K562 (cell line): Measurements from ENCODE around the gene CACNA2D4. TPM values are rescaled to one million over a fixed set of nuclear protein-coding genes. Genes with fewer than 3 reads are reported as not detected.

Experiments used
- ATAC-seq: fragments of 200-7000 bp; cut with Tn5 transposase; 3 replicates; pipeline ENCODE4 v1.9.1; 2020; ENCODE audit warnings: moderate library complexity
- BruUV-seq: library from RNA; stranded (reverse); fragments of 400-500 nt; replicated peaks from 2 replicates; lab custom pipeline; 2021; lab: Mats Ljungman, UMichigan
- CTCF ChIA-PET: fragments of 300-600 bp; formaldehyde crosslinking; extraction: SDS; loops from one replicate; lab custom pipeline; 2021; ENCODE audit warnings: low intra/inter-chr PET ratio; lab: Yijun Ruan, JAX
- POLR2A ChIA-PET: fragments of 300-600, 350-650 bp; sonication (Branson Sonifier 250); formaldehyde crosslinking; extraction: SDS; loops from one replicate; lab custom pipeline; 2021; ENCODE audit warnings: antibody characterized with exemption, inconsistent platforms; lab: Yijun Ruan, JAX
- DNase-seq, 4 experiments: peaks; one replicate each; pipeline versions ENCODE4 v3.0.0 to v3.0.0-alpha.2; 2011 to 2018; ENCODE audit warnings: low spot score in 3 of 4, mixed read lengths in 3 of 4; ENCODE audit errors: extremely low read depth in 1 of 4
- FAIRE-seq: peaks from 2 replicates; lab custom pipeline; 2011; peaks lifted over from hg19 to GRCh38; lab: Jason Lieb, UNC
- H2AFZ ChIP-seq: 2 replicates; pipeline ENCODE4 v1.6.0; 2011; ENCODE audit warnings: low read depth, low read length, control low read depth, inconsistent platforms
- H3K27ac ChIP-seq: fragments of 200-600 bp; 3 replicates; pipeline ENCODE4 v1.8.0; 2011; ENCODE audit warnings: low read depth, mild to moderate bottlenecking, control low read depth, inconsistent platforms, low read length, moderate library complexity, mixed read lengths; ENCODE audit errors: extremely low read depth
- H3K27me3 ChIP-seq, 2 experiments: fragments of 300-600 bp in 1 of 2; 2 replicates in 1 of 2; 3 replicates in 1 of 2; pipeline versions ENCODE4 v1.6.0 to v1.8.0; 2011; ENCODE audit warnings: inconsistent platforms in 2 of 2, low read length in 2 of 2, mild to moderate bottlenecking in 1 of 2, mixed read lengths in 1 of 2, moderate library complexity in 1 of 2; ENCODE audit not compliant: control insufficient read depth in 2 of 2, insufficient read depth in 2 of 2
- H3K36me3 ChIP-seq: fragments of 300-600 bp; 3 replicates; pipeline ENCODE4 v1.8.0; 2011; ENCODE audit warnings: mild to moderate bottlenecking, low read length, inconsistent platforms; ENCODE audit not compliant: control insufficient read depth, insufficient read depth
- H3K4me1 ChIP-seq, 2 experiments: fragments of 200-600 bp in 1 of 2; replicated peaks in 1 of 2; 2 replicates in 1 of 2; 3 replicates in 1 of 2; pipeline versions ENCODE4 v1.5.1 to v1.8.0; 2011; ENCODE audit warnings: inconsistent platforms in 2 of 2, low read length in 2 of 2, mild to moderate bottlenecking in 1 of 2, mixed read lengths in 1 of 2, moderate library complexity in 1 of 2; ENCODE audit not compliant: control insufficient read depth in 2 of 2, insufficient read depth in 2 of 2
- H3K4me2 ChIP-seq: 2 replicates; pipeline ENCODE4 v1.6.1; 2011; ENCODE audit warnings: low read length, control low read depth, inconsistent platforms, mixed read lengths; ENCODE audit not compliant: insufficient read depth
- H3K4me3 ChIP-seq: fragments of 200-600 bp; sonication (generic), shearing (Covaris generic); 2 replicates; pipeline ENCODE4 v1.5.1; 2016; ENCODE audit warnings: control low read depth, inconsistent platforms
- H3K79me2 ChIP-seq: fragments of 200-600 bp; 3 replicates; pipeline ENCODE4 v1.8.0; 2011; ENCODE audit warnings: low read length, inconsistent platforms; ENCODE audit not compliant: control insufficient read depth, insufficient read depth
- H3K9ac ChIP-seq, 2 experiments: 2 replicates each; pipeline versions ENCODE4 v1.6.0 to v1.6.1; 2011; ENCODE audit warnings: low read depth in 2 of 2, low read length in 2 of 2, control low read depth in 1 of 2, inconsistent platforms in 1 of 2, mild to moderate bottlenecking in 1 of 2, mixed read lengths in 1 of 2; ENCODE audit not compliant: insufficient read depth in 1 of 2
- H3K9me1 ChIP-seq: one replicate; pipeline ENCODE4 v1.6.0; 2011; ENCODE audit warnings: inconsistent platforms, mild to moderate bottlenecking, low read length, moderate library complexity; ENCODE audit not compliant: control insufficient read depth, insufficient read depth
- H3K9me3 ChIP-seq: replicated peaks from 2 replicates; pipeline ENCODE4 v1.5.1; 2011; ENCODE audit warnings: low read depth, low read length, inconsistent platforms; ENCODE audit not compliant: control insufficient read depth, insufficient read depth
- H4K20me1 ChIP-seq: replicated peaks from 2 replicates; pipeline ENCODE4 v1.6.1; 2011; ENCODE audit warnings: low read length, inconsistent platforms, mixed read lengths; ENCODE audit not compliant: control insufficient read depth, insufficient read depth
- ATF3 ChIP-seq, 2 experiments: fragments of 450-650 bp in 1 of 2; sonication (generic) in 1 of 2; formaldehyde crosslinking in 1 of 2; IDR thresholded peaks in 1 of 2; conservative IDR thresholded peaks in 1 of 2; 2 replicates each; pipeline versions ENCODE4 v1.6.1 to v1.8.1; 2016 to 2023; ENCODE audit warnings: mild to moderate bottlenecking in 2 of 2, moderate library complexity in 2 of 2, inconsistent platforms in 1 of 2, missing genetic modification reagents in 1 of 2
- CEBPG ChIP-seq, 3 experiments: fragments of 200-800 bp in 1 of 3; sonication (Bioruptor generic) in 1 of 3; sonication (generic) in 1 of 3; formaldehyde crosslinking in 1 of 3; IDR thresholded peaks in 2 of 3; conservative IDR thresholded peaks in 1 of 3; 2 replicates each; pipeline versions ENCODE4 v1.6.1 to v1.8.0; 2016 to 2022; ENCODE audit warnings: missing compliant biosample characterization in 2 of 3, missing genetic modification characterization in 2 of 3, mild to moderate bottlenecking in 1 of 3, missing genetic modification reagents in 1 of 3
- ELK1 ChIP-seq: sonication (generic); formaldehyde crosslinking; IDR thresholded peaks from 2 replicates; pipeline ENCODE4 v1.8.1; 2022; ENCODE audit warnings: missing genetic modification reagents
- RFX1 ChIP-seq: fragments of 450-650 bp; IDR thresholded peaks from 2 replicates; pipeline ENCODE4 v1.6.1; 2016; ENCODE audit warnings: mild to moderate bottlenecking, moderate library complexity
- ZNF699 ChIP-seq: fragments of 250-450 bp; sonication (Bioruptor Pico); IDR thresholded peaks from 2 replicates; pipeline ENCODE4 v1.8.0; 2021; ENCODE audit warnings: mild to moderate bottlenecking, moderate library complexity; ENCODE audit not compliant: insufficient replicate concordance
- WGBS: fragments of 100-300 bp; shearing (Covaris generic); methylation state at CpG from one replicate; pipeline ENCODE4 v1.1.6; 2016; ENCODE audit warnings: low coverage, mixed read lengths; ENCODE audit not compliant: insufficient coverage; ENCODE audit errors: missing lambda C conversion rate; 5-methylcytosine and 5-hydroxymethylcytosine counted together
- in situ Hi-C: fragments of 300-500 bp; cut with MboI; formaldehyde crosslinking; loops from 4 replicates; pipeline ENCODE4 v1.15.0; 2018; ENCODE audit warnings: inconsistent platforms, mixed read lengths
- intact Hi-C: fragments of 100-400 bp; cut with micrococcal nuclease; formaldehyde crosslinking; loops from 2 replicates; pipeline ENCODE4 v1.14.2; 2022
- polyA plus RNA-seq, 8 experiments: library from polyadenylated mRNA; depleted of rRNA in 4 of 8; stranded (reverse) in 5 of 8; unstranded in 3 of 8; fragments of >200 nt; fragmentation: Nextera tagmentation in 2 of 8; fragmentation: Illumina TruSeq in 1 of 8; extraction: Ambion mirVana in 2 of 8; extraction: Trizol in 1 of 8; gene quantifications; 2 replicates each; pipeline versions ENCODE4 v1.2.1 to v1.2.3, GENCODE V29; 2011 to 2014; ENCODE audit warnings: inconsistent platforms in 1 of 8, missing spikeins in 1 of 8
- total RNA-seq, 7 experiments: library from RNA; depleted of rRNA in 6 of 7; stranded (reverse); fragments of >200 nt in 6 of 7; fragmentation: Illumina TruSeq in 2 of 7; extraction: Trizol in 2 of 7; gene quantifications; 2 replicates each; pipeline versions ENCODE4 v1.2.1 to v1.2.3, GENCODE V29; 2011 to 2021; ENCODE audit warnings: low replicate concordance in 1 of 7

Gene CACNA2D4
- total and polyA plus RNA-seq, 9 of the 15 experiments (the other 6 are each of a cell fraction or from before 2014, with no cell fraction given) = 0.04 to 0.69 (median 0.40) TPM; not detected in 3

- H3K36me3 ChIP-seq = no peaks in the 10 kb centered on the region
- no peak overlapping the region for H3K4me2 ChIP-seq
- peaks cover 20 to 77% of the 10 kb centered on the region in 2 experiments for H3K27me3 ChIP-seq
- DNase-seq (no peak), ATAC-seq (no peak), FAIRE-seq (no peak)
- in situ Hi-C loops (no loop called here), intact Hi-C loops (no loop called here)
- no peaks in the 10 kb centered on the region for H3K9me1 ChIP-seq
- no peaks in the 10 kb centered on the region for H3K79me2 ChIP-seq
- no peak overlapping the region for H3K9ac ChIP-seq
- peaks cover 0 to 14% of the 10 kb centered on the region in 2 experiments; a peak in 1 of 5 replicates for H3K4me1 ChIP-seq
- H3K9me3 ChIP-seq = no peaks in the 10 kb centered on the region
- ChIA-PET CTCF (no interaction called here), POLR2A (interaction anchor here (0.7 kb wide), 1 partner anchor 15 kb away, joined by 3 read pairs; the partner anchor contains the start of gene LRTM2)
- H3K4me3 ChIP-seq = no peak overlapping the region
- no TSS peak for BruUV-seq
- no peak overlapping the region for H3K27ac ChIP-seq
- 0 out of 2 replicates have a peak, but pooled peaks cover 7% of the 10 kb centered on the region for H4K20me1 ChIP-seq
- TF ChIP-seq ATF3 (IDR thresholded peaks at IDR 0.05) (peak; percentile 32; the same call in 1 of the 2 replicates), ATF3 (CRISPR knock-in tag; conservative IDR thresholded peaks at IDR 0.05) (no peak), CEBPG (CRISPR knock-in tag; IDR thresholded peaks at IDR 0.05) (no peak), CEBPG (tag; conservative IDR thresholded peaks at IDR 0.05 in 1 of 2, IDR thresholded peaks at IDR 0.05 in 1 of 2) (0 out of 4 replicates have a peak, but pooled peaks of 1 of the 2 experiments have one; percentile 15), RFX1 (peak; percentile 54), ZNF699 (no peak), ELK1 (CRISPR knock-in tag) (no peak)
- 1% methylated on average over 14 of the region's 22 CpGs for WGBS
- H2AFZ ChIP-seq = no peak overlapping the region
These were observed 83.0 kb downstream of the CACNA2D4 start for GRCh38 chr12:1835211-1836131.
